ENCODE measurements around the gene CXCL17. TPM values are rescaled to one million over a fixed set of nuclear protein-coding genes. Genes with fewer than 3 reads are reported as not detected.
"Not testable (repeated sequence)": the region's sequence is repeated elsewhere in the genome, so short reads cannot be mapped to it uniquely, and the experiment has no call there.

CXCL17 gene
- total and polyA plus RNA-seq, 2 experiments from 2014 or later: 0.39 TPM; not detected in 1

DNA sequence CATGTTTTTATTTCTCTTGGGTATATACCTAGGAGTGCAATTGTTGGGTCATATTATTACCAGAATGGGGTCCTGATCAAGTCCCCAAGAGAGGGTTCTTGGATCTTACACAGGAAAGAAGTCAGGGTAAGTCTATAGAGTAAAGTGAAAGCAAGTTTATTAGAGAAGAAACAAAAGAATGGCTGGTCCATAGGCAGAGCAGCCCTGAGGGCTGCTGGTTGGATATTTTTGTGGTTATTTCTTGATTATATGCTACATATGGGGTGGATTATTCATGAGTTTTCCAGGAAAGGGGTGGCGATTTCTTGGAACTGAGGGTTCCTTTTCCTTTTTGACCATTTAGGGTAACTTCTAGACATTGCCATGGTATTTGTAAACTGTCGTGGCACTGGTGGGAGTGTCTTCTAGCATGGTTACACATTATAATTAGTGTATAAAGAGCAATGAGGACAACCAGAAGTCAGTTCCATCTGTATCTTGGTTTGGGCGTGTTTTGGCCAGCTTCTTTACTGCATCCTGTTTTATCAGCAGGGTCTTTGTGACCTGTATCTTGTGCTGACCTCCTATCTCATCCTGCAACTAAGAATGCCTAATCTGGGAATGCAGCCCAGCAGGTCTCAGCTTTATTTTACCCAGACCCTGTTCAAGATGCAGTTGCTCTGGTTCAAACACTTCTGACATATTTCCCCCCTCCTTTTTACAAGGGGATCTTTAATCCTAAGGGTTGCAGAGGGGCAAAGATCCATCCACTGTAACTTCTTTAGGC, 44.5 kb upstream of the CXCL17 start:
- Histone ChIP-seq H2AFZ (no peak overlapping the region), H3K36me3 (ENCODE audit: insufficient read depth) (no peaks in the 10 kb centered on the region), H3K4me3 (no peak overlapping the region), H3K79me2 (replicated peaks; ENCODE audit: insufficient read depth) (no peaks in the 10 kb centered on the region), H3K27me3 (ENCODE audit: insufficient read depth) (no peaks in the 10 kb centered on the region), H3F3A (replicated peaks; ENCODE audit: low read depth) (no peaks in the 10 kb centered on the region), H3K27ac (ENCODE audit: low read depth) (no peak overlapping the region), H4K20me1 (replicated peaks; ENCODE audit: insufficient read depth) (no peaks in the 10 kb centered on the region), H3K4me1 (ENCODE audit: insufficient read depth) (peaks cover 9% of the 10 kb centered on the region; the same call in 1 of the 2 replicates), H3K4me2 (no peak overlapping the region), H3K9me2 (ENCODE audit: insufficient read depth) (no peaks in the 10 kb centered on the region)
- Mint-ChIP-seq H3K4me1 (peaks cover 21% of the 10 kb centered on the region), H3K4me3 (no peak overlapping the region), H3K9me3 (no peaks in the 10 kb centered on the region), H3K36me3 (ENCODE audit: low read depth) (no peaks in the 10 kb centered on the region), H3K27me3 (ENCODE audit: insufficient read depth, low read depth, poor library complexity) (peaks cover 2% of the 10 kb centered on the region), H3K27ac (no peak overlapping the region)
- TF ChIP-seq ZNF114 (CRISPR knock-in tag; IDR thresholded peaks at IDR 0.05): no peak
- DNase-seq (ENCODE audit: low spot score): no peak
- no peak for ATAC-seq

DNA sequence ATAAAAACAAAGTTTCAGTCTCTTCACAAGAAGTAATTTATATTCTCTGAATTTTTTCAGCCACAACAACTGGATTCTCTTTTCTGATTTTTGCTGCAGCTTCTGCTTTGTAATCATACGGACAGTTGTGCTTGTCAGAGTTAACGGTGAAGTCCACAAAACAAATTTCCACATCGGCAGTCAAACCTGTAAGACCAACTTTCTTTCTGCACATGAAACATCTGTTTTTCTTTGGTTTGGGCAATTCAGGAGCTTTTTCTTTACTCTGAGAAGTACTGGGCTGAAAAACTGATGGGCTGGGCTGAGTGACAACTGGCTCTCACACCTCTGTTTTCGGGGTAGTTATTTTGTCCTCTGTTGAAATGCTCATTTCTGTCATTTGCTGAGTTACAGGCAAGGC, 42.3 kb upstream of the CXCL17 start:
- H3K36me3 ChIP-seq (ENCODE audit: insufficient read depth); H3K9me3 Mint-ChIP-seq; H3K36me3 Mint-ChIP-seq (ENCODE audit: low read depth); H2AFZ ChIP-seq; H3K27me3 ChIP-seq (ENCODE audit: insufficient read depth); H3K27me3 Mint-ChIP-seq (ENCODE audit: insufficient read depth, low read depth, poor library complexity); DNase-seq (ENCODE audit: low spot score); H3K27ac Mint-ChIP-seq; ATAC-seq; H3K4me3 Mint-ChIP-seq; H3K79me2 ChIP-seq (replicated peaks; ENCODE audit: insufficient read depth); H3F3A ChIP-seq (replicated peaks; ENCODE audit: low read depth); H3K4me3 ChIP-seq; H3K4me2 ChIP-seq; H3K9me2 ChIP-seq (ENCODE audit: insufficient read depth); H4K20me1 ChIP-seq (replicated peaks; ENCODE audit: insufficient read depth); H3K27ac ChIP-seq (ENCODE audit: low read depth): not testable (repeated sequence)
- peaks cover 17% of the 10 kb centered on the region for H3K4me1 ChIP-seq (ENCODE audit: insufficient read depth)
- H3K4me1 Mint-ChIP-seq: peaks cover 26% of the 10 kb centered on the region

DNA sequence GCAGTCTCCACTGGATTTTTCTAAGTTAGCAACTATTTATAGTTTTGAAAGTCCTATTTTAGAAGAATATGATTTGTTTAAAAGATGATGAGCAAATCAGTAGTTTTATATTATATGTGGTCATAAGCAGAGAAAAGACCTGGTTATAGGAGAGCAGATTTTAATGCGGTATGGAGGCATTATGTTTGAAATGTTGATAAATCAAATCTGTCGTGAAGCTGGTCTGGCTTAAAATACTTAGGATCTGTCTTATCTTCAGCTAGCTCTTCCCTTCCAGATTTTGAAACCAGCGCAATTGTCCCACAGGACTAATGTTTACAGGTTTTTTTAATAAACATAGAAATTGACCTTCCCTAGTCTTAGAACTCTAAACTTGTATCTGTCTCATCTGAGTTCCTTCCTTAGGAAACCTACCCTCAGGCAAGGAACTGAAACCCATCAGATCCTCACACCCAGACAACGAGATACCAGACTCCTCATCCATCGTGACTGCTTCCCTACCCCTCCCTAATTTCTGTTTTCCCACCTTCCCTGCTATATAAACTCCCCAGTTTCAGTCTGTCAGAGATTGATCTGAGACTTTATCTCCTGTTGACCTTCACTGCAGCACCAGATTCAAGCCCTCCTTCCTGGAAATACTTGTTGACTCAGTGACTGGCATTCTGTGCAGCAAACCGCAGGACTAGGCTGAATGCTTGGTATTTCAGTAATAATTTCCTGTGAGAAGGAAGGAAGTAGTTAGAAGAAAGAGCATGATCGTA, 37.8 kb upstream of the CXCL17 start:
- Histone ChIP-seq H3K36me3 (ENCODE audit: insufficient read depth) (no peaks in the 10 kb centered on the region), H3K4me2 (no peak overlapping the region), H3K9me2 (ENCODE audit: insufficient read depth) (no peaks in the 10 kb centered on the region), H3K4me3 (no peak overlapping the region), H3K4me1 (ENCODE audit: insufficient read depth) (peaks cover 27% of the 10 kb centered on the region), H3F3A (replicated peaks; ENCODE audit: low read depth) (peaks cover 9% of the 10 kb centered on the region), H3K79me2 (replicated peaks; ENCODE audit: insufficient read depth) (no peaks in the 10 kb centered on the region), H4K20me1 (replicated peaks; ENCODE audit: insufficient read depth) (no peaks in the 10 kb centered on the region), H3K27ac (ENCODE audit: low read depth) (0 out of 2 replicates have a peak overlapping the region, but pooled peaks have one; percentile 52), H3K27me3 (ENCODE audit: insufficient read depth) (no peaks in the 10 kb centered on the region), H2AFZ (peak overlapping the region; percentile 48; the same call in 1 of the 2 replicates)
- H3K4me3 Mint-ChIP-seq: no peak overlapping the region
- ATAC-seq: no peak
- DNase-seq (ENCODE audit: low spot score): no peak
- peaks cover 3% of the 10 kb centered on the region for H3K27me3 Mint-ChIP-seq (ENCODE audit: insufficient read depth, low read depth, poor library complexity)
- H3K4me1 Mint-ChIP-seq: peaks cover 25% of the 10 kb centered on the region
- peaks cover 2% of the 10 kb centered on the region; the same call in 1 of the 3 replicates for H3K9me3 Mint-ChIP-seq
- H3K27ac Mint-ChIP-seq: no peak overlapping the region
- peaks cover 3% of the 10 kb centered on the region for H3K36me3 Mint-ChIP-seq (ENCODE audit: low read depth)
- TF ChIP-seq NANOG (IDR thresholded peaks at IDR 0.05; ENCODE audit: borderline replicate concordance) (no peak), POLR2AphosphoS5 (IDR thresholded peaks at IDR 0.05; ENCODE audit: low read depth) (no peak), STAT1 (IDR thresholded peaks at IDR 0.05; ENCODE audit: unreplicated experiment) (no peak)
- TF ChIP-seq, protein P1, sequence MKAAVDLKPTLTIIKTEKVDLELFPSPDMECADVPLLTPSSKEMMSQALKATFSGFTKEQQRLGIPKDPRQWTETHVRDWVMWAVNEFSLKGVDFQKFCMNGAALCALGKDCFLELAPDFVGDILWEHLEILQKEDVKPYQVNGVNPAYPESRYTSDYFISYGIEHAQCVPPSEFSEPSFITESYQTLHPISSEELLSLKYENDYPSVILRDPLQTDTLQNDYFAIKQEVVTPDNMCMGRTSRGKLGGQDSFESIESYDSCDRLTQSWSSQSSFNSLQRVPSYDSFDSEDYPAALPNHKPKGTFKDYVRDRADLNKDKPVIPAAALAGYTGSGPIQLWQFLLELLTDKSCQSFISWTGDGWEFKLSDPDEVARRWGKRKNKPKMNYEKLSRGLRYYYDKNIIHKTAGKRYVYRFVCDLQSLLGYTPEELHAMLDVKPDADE (IDR thresholded peaks at IDR 0.05): no peak
- TF ChIP-seq, protein P2, sequence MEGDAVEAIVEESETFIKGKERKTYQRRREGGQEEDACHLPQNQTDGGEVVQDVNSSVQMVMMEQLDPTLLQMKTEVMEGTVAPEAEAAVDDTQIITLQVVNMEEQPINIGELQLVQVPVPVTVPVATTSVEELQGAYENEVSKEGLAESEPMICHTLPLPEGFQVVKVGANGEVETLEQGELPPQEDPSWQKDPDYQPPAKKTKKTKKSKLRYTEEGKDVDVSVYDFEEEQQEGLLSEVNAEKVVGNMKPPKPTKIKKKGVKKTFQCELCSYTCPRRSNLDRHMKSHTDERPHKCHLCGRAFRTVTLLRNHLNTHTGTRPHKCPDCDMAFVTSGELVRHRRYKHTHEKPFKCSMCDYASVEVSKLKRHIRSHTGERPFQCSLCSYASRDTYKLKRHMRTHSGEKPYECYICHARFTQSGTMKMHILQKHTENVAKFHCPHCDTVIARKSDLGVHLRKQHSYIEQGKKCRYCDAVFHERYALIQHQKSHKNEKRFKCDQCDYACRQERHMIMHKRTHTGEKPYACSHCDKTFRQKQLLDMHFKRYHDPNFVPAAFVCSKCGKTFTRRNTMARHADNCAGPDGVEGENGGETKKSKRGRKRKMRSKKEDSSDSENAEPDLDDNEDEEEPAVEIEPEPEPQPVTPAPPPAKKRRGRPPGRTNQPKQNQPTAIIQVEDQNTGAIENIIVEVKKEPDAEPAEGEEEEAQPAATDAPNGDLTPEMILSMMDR (conservative IDR thresholded peaks at IDR 0.05; ENCODE audit: low read depth in 2 of 2): no peak

All from GM23338 (cell line).